Thoracic aorta (tissue), 2 donors: ENCODE measurements around the gene DHRSX. TPM values are rescaled to one million over a fixed set of nuclear protein-coding genes. Genes with fewer than 3 reads are reported as not detected.

Experiments
- ATAC-seq: fragments of 150-250 bp; one replicate; pipeline ENCODE4 v1.8.0; 2017; ENCODE audit warnings: low read depth; ENCODE audit not compliant: insufficient number of reproducible peaks, low FRiP score
- DNase-seq: peaks from one replicate; pipeline ENCODE4 v3.0.0-alpha.2; 2020; ENCODE audit warnings: low spot score
- H3K27ac ChIP-seq, 2 donors: fragments of 200-600 bp; sonication (generic); 1 replicate in 1 of 2; 2 replicates in 1 of 2; pipeline ENCODE4 v1.5.1; 2016; ENCODE audit warnings: mild to moderate bottlenecking in 2 of 2, moderate library complexity in 2 of 2
- H3K27me3 ChIP-seq: fragments of 200-600 bp; sonication (generic); replicated peaks from 2 replicates; pipeline ENCODE4 v1.6.0; 2016; ENCODE audit warnings: mild to moderate bottlenecking; ENCODE audit not compliant: insufficient read depth
- H3K36me3 ChIP-seq: fragments of 200-600 bp; sonication (generic); one replicate; pipeline ENCODE4 v1.5.1; 2016
- H3K4me1 ChIP-seq, 2 donors: fragments of 200-600 bp; sonication (generic); 1 replicate in 1 of 2; 2 replicates in 1 of 2; pipeline versions ENCODE4 v1.5.1 to v1.6.0; 2016; ENCODE audit warnings: low read depth in 2 of 2, mild to moderate bottlenecking in 1 of 2; ENCODE audit not compliant: control insufficient read depth in 1 of 2
- H3K4me3 ChIP-seq: fragments of 200-600 bp; sonication (generic); 2 replicates; pipeline ENCODE4 v1.5.1; 2016; ENCODE audit warnings: mild to moderate bottlenecking
- H3K9me3 ChIP-seq: fragments of 200-600 bp; sonication (generic); 2 replicates; pipeline ENCODE4 v1.5.1; 2016
- total RNA-seq, 2 donors: library from RNA; depleted of rRNA; stranded (reverse); fragments of >200 nt; gene quantifications; one replicate each; pipeline versions ENCODE4 v1.1.0 to v1.2.3, GENCODE V29; 2016
- TF ChIP-seq, protein P1 (sequence below): fragments of 200-600 bp; sonication (generic); IDR thresholded peaks from one replicate; pipeline ENCODE4 v1.5.1; 2019; ENCODE audit warnings: antibody characterized with exemption

Gene DHRSX
- total RNA-seq, 2 donors from 2014 or later: 14.9 to 16.8 TPM

DNA sequence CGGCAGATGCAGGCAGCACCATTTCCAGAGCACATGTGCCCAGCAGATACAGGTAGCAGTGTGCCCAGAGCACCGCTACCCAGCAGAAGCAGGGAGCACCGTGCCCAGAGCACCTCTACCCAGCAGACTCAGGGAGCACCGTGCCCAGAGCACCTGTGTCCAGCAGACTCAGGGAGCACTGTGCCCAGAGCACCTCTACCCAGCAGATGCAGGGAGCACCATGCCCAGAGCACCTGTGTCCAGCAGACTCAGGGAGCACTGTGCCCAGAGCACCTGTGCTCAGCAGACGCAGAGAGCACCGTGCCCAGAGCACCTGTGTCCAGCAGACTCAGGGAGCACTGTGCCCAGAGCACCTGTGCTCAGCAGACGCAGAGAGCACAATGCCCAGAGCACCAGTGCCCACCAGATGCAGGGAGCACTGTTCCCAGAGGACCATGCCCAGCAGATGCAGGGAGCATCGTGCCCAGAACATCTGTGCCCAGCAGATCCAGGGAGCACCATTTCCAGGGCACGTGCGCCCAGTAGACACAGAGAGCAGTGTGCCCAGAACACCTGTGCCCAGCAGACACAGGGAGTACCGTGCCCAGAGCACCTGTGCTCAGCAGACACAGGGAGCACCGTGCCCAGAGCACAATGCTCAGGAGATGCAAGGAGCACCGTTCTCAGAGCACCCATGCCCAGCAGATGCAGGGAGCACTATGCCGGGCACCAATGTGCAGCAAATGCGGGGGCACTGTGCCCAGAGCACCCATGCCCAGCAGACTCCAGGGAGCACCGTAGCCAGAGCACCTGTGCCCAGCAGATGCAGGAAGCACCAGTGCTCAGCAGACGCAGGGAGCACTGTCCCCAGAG is 236.4 kb downstream of the DHRSX start:
- Histone ChIP-seq H3K36me3 (peaks cover 6% of the 10 kb centered on the region), H3K27me3 (no peaks in the 10 kb centered on the region), H3K9me3 (no peaks in the 10 kb centered on the region), H3K27ac (no peak overlapping the region), H3K4me1 (no peaks in the 10 kb centered on the region), H3K4me3 (no peak overlapping the region)
- DNase-seq (no peak), ATAC-seq (no peak)
- TF ChIP-seq, protein P1, sequence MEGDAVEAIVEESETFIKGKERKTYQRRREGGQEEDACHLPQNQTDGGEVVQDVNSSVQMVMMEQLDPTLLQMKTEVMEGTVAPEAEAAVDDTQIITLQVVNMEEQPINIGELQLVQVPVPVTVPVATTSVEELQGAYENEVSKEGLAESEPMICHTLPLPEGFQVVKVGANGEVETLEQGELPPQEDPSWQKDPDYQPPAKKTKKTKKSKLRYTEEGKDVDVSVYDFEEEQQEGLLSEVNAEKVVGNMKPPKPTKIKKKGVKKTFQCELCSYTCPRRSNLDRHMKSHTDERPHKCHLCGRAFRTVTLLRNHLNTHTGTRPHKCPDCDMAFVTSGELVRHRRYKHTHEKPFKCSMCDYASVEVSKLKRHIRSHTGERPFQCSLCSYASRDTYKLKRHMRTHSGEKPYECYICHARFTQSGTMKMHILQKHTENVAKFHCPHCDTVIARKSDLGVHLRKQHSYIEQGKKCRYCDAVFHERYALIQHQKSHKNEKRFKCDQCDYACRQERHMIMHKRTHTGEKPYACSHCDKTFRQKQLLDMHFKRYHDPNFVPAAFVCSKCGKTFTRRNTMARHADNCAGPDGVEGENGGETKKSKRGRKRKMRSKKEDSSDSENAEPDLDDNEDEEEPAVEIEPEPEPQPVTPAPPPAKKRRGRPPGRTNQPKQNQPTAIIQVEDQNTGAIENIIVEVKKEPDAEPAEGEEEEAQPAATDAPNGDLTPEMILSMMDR: no peak

- TF ChIP-seq, protein P1: no peak
- ATAC-seq: no peak
- no peak for DNase-seq
These were observed 237.6 kb downstream of the DHRSX start for GRCh38 chrX:2263203-2263602.

GRCh38 chrX:2262668-2263055 is 238.1 kb downstream of the DHRSX start:
- no peak for DNase-seq
- H3K9me3 ChIP-seq: no peaks in the 10 kb centered on the region
- no peak for ATAC-seq

More at GRCh38 chrX:2263203-2263602, 237.6 kb downstream of the DHRSX start:
- no peak overlapping the region for H3K27ac ChIP-seq
- no peaks in the 10 kb centered on the region for H3K27me3 ChIP-seq
- H3K9me3 ChIP-seq: no peaks in the 10 kb centered on the region
- H3K4me1 ChIP-seq: no peaks in the 10 kb centered on the region
- H3K36me3 ChIP-seq: peaks cover 6% of the 10 kb centered on the region
- no peak overlapping the region for H3K4me3 ChIP-seq

DNA sequence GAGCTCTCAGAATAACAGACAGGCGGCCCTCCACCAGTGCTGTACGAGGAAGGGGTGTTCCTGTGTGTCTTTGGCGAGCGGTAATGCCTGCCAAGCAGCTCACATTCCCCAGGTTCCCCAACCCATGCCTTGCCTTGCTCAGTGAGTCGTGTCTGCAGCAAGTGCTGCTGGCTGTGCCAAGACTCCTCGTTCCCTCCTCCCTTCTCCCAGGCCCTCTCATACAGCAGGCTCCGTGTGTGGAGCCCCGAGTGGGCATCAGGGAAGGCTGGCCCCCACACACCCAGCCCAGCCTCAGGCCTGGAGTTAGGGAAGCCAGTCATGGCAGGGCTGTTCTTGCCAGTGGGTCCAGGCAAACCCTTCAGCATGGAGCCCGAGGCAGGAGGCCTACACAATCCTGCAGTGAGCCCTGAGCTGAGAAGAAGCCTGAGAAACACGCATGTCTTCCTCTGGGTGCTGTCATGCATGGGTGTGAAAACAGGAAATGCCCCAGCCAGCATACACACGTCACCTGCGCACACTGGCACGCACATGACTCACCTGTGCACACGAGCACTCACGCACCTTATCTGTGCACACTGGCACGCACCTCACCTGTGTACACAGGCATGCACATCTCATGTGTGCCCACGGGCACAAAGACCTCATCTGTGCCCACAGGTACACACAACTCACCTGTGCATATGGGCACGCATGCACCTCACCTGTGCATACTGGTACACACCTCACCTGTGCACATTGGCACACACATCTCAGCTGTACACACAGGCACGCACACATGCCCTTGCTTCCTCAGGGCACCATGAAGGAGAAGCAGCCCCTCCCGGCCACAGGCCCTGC is 238.7 kb downstream of the DHRSX start:
- Histone ChIP-seq H3K4me3 (no peak overlapping the region), H3K9me3 (no peaks in the 10 kb centered on the region), H3K27me3 (no peaks in the 10 kb centered on the region), H3K27ac (no peak overlapping the region), H3K36me3 (peaks cover 6% of the 10 kb centered on the region), H3K4me1 (no peaks in the 10 kb centered on the region)
- DNase-seq (no peak), ATAC-seq (no peak)
- TF ChIP-seq, protein P1: no peak

More at GRCh38 chrX:2262668-2263055, 238.1 kb downstream of the DHRSX start:
- TF ChIP-seq, protein P1: no peak
- Histone ChIP-seq H3K4me3 (no peak overlapping the region), H3K4me1 (no peaks in the 10 kb centered on the region), H3K36me3 (peaks cover 6% of the 10 kb centered on the region), H3K27me3 (no peaks in the 10 kb centered on the region), H3K27ac (no peak overlapping the region)
